ENCODE data around the gene FOXP1. TPM values are rescaled to one million over a fixed set of nuclear protein-coding genes. Genes with fewer than 3 reads are reported as not detected.

FOXP1 gene
- total RNA-seq, 1 experiment from 2014 or later: 75.3 TPM

DNA sequence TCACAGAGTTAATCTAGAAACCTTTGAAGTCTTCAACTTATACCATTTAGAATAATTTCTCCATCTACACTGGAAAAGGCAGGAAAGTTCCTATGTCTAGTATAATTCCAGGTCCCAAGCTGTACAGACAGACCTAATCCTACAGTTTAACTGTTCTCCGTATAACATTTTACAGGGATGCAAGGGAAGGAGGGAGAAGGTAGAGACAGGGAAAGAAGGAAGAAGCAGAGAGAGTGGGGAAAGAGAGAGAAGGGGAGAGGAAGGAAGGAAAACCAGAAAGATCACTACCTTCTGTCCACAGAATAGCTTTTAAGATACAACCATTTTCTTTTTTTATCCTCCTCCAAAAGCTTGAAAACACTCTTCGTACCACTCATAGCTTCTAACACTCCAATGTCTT is 185.8 kb downstream of the FOXP1 start:
- no CpG with 5 or more reads among the region's 2 CpGs for WGBS (ENCODE audit: extremely low coverage, insufficient read length, low lambda C conversion rate)

More for the DNA sequence above, 185.8 kb downstream of the FOXP1 start:
- no peaks in the 10 kb centered on the region for H3K27me3 Mint-ChIP-seq (ENCODE audit: low read depth)
- H3K4ac ChIP-seq (ENCODE audit: low read depth, low read length): no peak overlapping the region
- peaks cover 11 to 12% of the 10 kb centered on the region in 2 experiments for H3K4me1 Mint-ChIP-seq
- no peaks in the 10 kb centered on the region for H3K9me3 Mint-ChIP-seq
- H3K18ac ChIP-seq (ENCODE audit: insufficient read length, low read depth, low read length): no peak overlapping the region
- no peak overlapping the region for H3K4me3 Mint-ChIP-seq
- no peak overlapping the region for H2AK5ac ChIP-seq (ENCODE audit: insufficient read length, low read length)
- no peak overlapping the region for H3K23ac ChIP-seq (ENCODE audit: insufficient read length, low read depth, low read length)
- TF ChIP-seq CTCF (conservative IDR thresholded peaks at IDR 0.05): no peak
- no peak overlapping the region for H3K27ac ChIP-seq (ENCODE audit: insufficient read length, low read depth, low read length)
- no peak overlapping the region for H3K56ac ChIP-seq (ENCODE audit: insufficient read length, low read depth, low read length)
- H3K27me3 ChIP-seq (ENCODE audit: insufficient read depth, low read length): no peaks in the 10 kb centered on the region
- no peak overlapping the region for H2BK12ac ChIP-seq (ENCODE audit: insufficient read length, low read depth, low read length)
- no peaks in the 10 kb centered on the region for H3K36me3 Mint-ChIP-seq (ENCODE audit: insufficient read depth in 1 of 3, low read depth in 3 of 3)
- H3K4me2 ChIP-seq (ENCODE audit: insufficient read depth, insufficient read length, low read length): no peak overlapping the region
- no peak for DNase-seq
- H3K9ac ChIP-seq (ENCODE audit: extremely low read depth, insufficient read length, low read length): no peak overlapping the region
- no peak overlapping the region for H3K27ac Mint-ChIP-seq
- H3K79me2 ChIP-seq (ENCODE audit: insufficient read depth, low read length): no peaks in the 10 kb centered on the region
- H4K5ac ChIP-seq (ENCODE audit: insufficient read length, low read depth, low read length): no peak overlapping the region
- H2BK20ac ChIP-seq (ENCODE audit: low read depth, low read length, poor library complexity, severe bottlenecking): no peak overlapping the region
- H3K4me1 ChIP-seq (ENCODE audit: insufficient read depth, low read length): no peaks in the 10 kb centered on the region
- no peak overlapping the region for H3T11ph ChIP-seq (ENCODE audit: low read length)
- no peak overlapping the region for H4K91ac ChIP-seq (ENCODE audit: insufficient read length, low read depth, low read length)
- H2BK120ac ChIP-seq (ENCODE audit: low read depth, low read length, poor library complexity, severe bottlenecking): no peak overlapping the region
- H3K14ac ChIP-seq (ENCODE audit: insufficient read depth, low read length): no peak overlapping the region
- no peaks in the 10 kb centered on the region for H4K20me1 ChIP-seq (ENCODE audit: control insufficient read depth, insufficient read depth, insufficient read length)
- H2BK5ac ChIP-seq (ENCODE audit: insufficient read length, low read length): no peak overlapping the region
- H4K8ac ChIP-seq (replicated peaks; ENCODE audit: insufficient read length, low read depth, low read length): no peak overlapping the region
- H3K9me3 ChIP-seq (ENCODE audit: control insufficient read depth, low read depth, low read length): no peaks in the 10 kb centered on the region
- no peak overlapping the region for H2AFZ ChIP-seq (ENCODE audit: low read length)
- H3K79me1 ChIP-seq (ENCODE audit: insufficient read depth, low read depth, low read length, poor library complexity, severe bottlenecking): no peaks in the 10 kb centered on the region
- no peak overlapping the region for H2BK15ac ChIP-seq (ENCODE audit: low read depth, low read length)
- no peaks in the 10 kb centered on the region for H3K23me2 ChIP-seq (ENCODE audit: insufficient read length, low read depth, low read length, poor library complexity, severe bottlenecking)

Data from H9 (cell line).